Activated CD4-positive, alpha-beta T cell treated with anti-CD3 and anti-CD28 coated beads, Interleukin-2, amount 50 U/mL, for 24 hours (primary cell): Measurements from ENCODE around the gene RIMS4.
A peak's percentile ranks its signal among the peaks of the same experiment; 100 is the strongest.

Experiments
- DNase-seq, 2 donors: peaks; one replicate each; pipeline ENCODE4 v3.0.0-alpha.2; 2020; ENCODE audit warnings: low read depth in 1 of 2, low spot score in 1 of 2

The RIMS4 gene

DNA sequence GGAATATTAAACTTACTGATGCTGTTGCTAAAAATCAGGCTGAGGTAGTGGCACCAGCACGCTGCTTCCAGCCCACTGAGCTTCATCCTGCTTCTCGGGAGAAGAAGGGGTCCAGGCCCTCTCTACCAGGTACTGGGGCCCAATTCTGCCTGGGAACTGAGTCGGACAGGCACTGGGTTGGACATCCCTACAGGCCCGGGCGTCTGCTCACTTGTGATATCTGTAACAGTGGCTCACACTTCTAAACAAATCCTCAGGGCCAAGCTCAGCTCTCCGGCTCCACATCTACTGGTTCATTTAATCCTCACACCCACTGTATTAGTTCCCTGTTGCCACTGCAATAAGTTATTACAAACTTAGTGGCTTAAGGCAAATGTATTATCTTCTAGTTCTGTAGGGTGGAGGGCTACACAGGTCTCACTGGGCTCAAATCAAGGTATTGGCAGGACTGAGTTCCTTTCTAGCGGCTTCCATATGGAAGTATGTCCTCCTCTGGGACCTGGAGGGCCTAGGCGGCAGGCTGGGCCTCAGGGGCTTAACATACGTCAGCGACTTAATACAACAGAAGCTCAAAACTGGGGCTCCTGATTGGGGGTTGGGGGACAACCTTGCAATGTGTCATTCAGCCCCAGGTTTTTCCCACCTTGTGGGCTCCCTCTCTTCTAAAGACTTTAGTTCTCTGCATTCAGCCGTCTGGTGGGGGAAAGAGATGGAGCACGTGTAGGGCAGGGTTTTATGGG is 66.3 kb downstream of the RIMS4 start:
- no peak for DNase-seq

DNA sequence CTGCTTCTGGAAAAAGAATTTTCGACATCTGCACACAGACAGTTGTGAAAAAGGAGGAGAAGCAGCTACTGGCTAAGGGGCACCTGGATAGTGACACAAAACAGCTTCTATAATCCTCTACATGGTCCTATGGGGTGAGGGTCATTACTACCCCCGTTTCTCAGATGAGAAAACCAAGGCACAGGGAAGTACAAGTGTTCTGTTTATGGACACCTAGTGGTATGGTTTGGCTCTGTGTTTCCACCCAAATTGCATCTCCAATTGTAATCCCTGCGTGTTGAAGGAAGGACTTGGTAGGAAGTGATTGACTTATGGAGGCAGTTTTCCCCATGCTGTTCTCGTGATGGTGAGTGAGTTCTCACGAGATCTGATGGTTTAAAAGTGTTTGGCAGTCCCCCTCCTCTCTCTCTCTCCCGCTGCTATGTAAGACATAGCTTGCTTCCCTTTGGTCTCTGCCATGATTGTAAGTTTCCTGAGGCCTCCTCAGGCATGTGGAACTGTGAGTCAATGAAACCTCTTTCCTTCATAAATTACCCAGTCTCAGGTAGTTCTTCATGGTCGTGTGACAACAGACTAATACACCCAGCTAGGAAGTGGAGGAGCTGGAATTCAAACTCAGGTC is 67.2 kb downstream of the RIMS4 start:
- DNase-seq = no peak

DNA sequence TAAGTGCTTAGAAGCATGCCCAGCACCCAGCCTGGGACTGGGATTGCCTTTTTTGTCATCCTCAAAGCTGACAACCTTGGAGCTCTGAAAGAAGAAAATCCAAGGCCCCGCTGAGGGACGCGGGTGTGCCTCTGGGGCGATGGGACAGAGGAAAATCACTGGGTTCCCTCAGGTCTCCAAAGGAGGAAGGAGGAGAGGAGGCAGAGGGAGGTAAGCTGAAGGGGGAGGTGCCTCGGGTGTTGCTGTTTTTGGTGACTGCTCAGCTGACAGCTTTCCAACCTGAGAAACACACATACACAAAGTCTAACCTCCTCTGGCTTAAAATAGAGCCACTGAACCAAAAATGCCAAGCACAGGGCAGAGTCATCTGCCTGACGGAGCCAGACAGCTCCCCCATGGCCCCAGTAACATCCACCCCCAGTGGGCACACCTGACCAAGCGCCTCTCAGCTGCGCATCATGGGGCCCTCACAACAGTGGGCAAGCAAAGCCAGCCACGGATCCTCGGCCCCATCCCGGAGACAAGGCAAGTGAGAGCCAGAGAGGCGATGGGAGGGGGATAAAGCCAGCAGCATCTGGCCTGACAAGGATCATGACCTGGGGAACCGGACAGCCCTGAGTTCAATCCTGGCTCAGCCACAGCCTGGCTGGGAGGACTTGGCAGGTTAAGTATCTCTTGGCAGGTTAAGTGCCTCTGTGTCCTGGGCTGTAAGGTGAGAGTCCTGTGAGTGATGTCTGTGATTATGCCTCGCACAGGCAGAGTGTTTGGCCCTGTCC is 67.9 kb downstream of the RIMS4 start:
- DNase-seq = no peak

DNA sequence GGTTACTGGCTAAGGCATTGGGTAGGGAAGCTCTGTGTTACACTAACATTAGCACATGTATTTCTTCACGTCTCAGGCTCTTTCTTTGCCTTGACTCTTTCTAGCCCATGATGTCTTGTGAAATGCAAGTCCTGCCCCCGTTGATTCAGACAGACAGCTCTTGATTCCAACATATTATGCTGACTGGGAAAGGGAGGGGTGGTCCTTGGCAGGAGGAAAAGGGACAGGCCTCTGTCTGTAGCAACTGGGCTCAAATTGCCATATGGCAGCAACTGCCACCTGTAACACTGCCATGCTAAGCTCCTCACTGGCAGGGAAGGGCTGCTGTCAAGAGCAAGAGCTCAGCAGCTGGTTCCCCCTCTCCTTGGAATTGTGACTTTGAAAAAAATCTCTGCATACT is 70.4 kb downstream of the RIMS4 start:
- DNase-seq = no peak

DNA sequence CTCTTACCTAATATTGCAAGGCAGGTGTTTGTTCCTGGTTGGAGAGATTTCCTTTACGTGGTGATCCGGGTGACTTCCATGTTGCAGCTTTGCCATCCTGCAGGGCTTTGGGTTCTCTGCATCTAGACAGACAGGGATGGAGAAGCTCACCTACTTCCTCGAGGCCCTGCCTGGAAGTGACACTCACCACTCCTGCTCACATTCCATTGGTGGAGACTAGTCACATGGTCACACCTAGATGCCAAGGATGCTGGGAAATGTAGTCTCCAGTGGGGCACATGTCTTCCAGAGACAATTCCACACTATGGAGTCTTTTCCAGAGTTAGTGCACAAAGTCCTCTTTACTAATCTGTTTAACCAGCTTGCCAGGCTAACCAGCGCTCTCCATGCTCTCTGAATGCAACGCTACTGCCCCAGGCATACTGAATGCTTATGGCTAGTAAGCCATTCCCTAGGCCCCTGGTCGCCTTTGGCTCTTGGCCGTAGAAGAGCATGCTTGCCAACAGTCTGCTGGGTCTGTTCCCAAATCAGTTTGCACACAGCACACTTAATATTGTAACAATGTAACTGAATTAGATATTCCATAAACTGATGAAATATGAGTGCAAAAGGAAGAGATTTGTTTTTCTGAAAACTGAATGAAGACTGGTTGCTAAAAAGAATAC is 71.4 kb downstream of the RIMS4 start:
- DNase-seq = no peak

DNA sequence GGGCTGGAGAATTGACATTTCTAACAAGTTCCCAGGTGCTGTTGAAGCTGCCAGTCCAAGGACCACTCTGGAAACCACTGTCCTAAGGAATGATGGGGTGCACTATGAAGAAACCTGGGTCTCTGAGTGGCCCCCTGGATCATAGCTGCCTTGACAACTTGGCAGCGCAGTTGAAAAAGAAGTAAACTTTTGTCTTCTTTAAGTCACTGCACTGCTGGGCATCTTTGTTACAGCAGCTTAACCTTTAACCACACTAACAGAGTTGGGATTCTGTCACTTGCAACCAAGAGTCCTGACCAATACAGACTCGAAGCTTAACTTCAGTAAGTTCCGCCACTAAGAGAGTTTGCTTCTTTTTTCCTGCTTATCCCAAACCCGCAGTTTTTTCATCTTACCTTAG is 73.2 kb downstream of the RIMS4 start:
- no peak for DNase-seq

DNA sequence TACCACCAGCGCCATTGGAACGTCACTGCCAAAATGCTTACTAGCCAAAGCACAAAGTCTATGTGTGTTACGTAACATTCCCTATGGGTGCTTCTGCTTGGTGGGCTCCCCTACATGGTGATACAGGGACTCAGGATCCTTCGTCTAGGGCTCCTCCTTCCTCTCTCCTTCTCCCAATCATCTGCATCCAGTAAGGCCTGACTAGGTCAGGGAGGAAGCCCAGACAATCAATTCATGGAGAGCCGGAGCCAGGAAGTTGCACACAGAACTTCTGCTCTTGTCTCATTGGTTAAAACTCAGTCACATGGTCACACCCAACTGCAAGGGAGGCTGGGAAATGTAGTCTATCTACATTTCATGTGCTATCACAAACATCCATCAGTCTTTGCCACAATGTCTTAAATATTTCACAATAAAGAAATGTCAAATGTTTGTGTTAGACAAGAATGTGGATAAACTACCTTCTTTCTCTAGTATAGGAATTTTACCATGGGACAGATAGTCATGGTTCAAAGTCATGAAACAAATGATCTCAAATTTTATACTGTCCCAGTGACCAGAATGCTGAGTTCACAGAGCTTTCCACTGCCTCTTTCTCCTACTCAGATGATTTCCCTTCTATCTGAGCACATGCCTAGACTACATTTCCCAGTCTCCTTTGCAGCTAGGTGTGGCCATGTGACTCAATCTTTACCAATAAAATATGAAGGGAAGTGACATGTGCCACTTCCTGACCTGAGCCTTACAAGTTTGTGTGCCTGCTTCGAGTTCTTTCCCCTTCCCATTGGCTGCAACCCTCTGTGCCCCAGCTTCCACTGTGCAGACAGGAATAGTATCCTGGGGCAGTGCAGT is 74.0 kb downstream of the RIMS4 start:
- DNase-seq = no peak

DNA sequence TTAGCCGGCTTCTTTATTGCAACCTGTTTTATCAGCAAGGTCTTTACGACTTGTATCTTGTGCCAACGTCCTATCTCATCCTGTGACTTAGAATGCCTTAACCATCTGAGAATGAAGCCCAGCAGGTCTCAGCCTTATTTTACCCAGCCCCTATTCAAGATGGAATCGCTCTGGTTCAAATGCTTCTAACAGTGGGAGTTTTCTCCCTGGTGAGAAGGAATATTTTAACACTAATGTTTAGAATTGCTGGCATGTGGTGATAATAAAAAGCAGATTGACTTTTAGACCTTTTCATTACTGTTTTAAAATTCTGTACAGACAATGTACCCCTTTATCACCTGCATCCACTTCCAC is 74.6 kb downstream of the RIMS4 start:
- no peak for DNase-seq

DNA sequence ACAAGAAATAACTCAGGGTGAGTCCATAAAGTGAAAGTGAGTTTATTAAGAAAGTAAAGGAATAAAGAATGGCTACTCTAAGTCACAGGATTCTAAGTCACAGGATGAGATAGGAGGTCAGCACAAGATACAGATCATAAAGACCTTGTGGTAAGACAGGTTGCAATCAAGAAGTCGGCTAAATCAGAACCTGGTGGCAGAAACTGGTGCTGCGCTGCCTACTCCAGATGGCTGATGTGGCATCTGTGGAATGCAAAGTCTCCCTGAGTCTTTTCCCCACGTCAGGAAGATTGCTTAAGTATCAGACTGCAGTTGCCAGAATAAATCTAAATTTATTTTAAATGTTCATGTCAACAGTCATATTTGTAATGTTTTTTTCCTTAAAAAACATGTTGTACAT is 75.4 kb downstream of the RIMS4 start:
- no peak for DNase-seq

DNA sequence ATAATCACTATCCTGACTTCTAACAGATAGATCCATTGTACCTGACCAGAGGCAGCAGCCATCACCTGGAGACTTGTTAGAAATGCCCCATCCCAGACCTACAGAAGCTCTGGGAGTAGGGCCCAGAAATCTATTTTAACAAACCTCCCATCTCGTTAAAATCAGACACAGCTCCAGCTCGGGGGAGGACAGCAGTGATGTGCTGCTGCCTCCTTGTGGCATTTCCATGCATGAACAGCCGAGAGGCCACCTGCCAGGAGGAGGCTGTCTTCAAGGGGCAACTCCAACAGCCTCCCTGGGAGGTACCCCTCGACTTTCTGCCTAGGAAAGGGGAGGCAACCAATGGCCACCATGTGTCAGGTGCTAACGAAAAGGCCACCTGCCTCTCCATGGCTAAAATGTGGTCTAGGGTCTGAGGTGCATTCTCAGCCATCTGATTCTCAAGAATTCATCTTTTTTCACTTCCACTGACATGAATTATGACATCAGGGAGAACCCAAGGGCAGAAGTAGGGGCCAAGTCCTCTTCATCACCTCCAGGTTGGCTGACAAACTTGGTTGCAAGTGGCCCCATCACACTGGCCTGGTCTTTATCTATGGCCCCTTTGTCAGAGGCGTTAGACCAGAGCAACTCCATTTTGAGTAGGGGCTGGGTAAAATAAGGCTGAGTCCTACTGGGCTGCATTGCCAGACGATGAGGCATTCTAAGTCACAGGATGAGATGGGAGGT is 76.8 kb downstream of the RIMS4 start:
- DNase-seq = peak; percentile 9 to 44

DNA sequence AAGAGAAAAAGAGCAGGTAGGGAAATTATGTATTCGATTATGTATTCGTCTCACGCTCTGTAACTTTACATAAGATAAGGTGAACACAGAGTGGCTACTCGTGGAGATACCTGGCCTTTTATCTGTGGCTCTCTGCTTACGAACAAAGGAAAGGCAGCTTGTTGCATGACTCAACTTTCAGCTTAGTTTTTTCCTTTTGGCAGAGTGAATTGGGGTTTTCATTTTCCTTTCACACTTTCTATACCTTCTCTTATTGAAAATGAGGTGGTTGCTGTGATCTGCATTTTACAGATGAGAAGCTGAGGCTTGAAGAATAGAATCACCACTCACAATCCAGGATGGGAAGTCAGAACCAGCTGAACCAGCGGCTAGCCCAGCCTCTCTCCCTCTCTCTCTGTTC is 78.0 kb downstream of the RIMS4 start:
- no peak for DNase-seq

DNA sequence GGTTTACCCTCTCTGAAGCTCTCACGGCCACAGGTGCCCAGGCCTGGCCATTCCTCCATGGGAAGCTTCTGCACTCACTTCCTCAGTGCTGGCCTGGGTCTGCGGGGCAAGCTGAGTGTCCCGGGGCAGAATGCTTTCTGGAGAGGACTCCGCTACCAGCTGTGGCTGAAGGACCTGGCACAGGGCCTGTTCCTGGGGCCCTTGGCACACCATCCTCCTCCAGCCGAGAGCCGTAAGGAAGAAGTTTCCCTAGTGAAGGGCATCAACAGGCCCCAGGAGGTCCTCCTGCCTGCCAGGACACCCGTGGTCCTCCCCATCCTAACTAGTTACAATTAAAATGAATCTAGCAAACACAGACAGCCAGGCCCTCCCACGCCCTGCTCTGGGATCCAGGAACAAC is 78.7 kb downstream of the RIMS4 start:
- DNase-seq = no peak

DNA sequence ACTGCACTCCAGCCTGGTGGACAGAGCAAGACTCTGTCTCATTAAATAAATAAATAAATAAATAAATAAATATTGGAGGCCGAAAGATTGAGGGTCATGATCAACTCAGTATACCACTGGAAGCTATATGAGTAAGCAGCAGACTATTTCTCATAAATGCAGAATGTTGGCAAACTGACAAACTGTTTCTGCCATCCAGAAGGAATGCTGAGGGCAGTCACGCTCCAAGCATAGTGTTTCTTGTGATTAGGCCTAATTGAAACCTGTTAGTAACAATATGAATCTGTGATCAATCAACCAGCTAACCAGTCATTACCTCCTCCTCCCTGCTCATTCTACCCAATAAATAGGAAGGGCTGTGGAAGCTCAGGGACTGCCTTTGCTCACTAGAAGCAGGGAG is 79.9 kb downstream of the RIMS4 start:
- no peak for DNase-seq

DNA sequence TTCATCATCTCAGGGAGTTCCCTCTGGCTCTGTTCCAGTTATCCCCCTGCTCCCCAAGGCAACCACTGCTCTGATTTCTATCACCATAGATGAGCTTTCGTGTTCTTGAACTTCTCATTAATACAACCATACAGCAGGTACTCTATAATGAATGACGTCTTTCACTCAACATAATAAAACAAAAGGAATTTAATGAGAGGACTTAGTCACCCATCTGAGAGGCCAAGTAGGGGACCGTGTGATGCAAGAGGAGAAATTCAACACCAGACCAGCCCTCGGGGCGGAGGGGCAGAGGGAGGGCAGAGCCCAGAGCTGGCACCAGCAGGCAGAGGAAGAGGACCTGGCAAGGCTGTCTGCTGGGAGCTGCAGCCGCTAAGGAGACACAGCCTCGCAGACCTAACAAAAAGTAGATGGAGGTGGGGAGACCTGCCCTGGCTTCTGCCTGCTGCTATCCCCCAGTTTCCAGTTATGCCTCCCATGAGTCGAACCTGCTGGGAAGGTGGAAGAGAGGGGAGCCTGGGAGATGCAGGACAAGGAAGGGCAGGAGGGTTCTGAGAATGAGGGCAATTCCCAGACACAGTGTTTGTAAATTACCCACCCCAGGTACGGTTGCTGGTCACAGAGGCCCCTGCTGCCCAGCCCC is 81.4 kb downstream of the RIMS4 start:
- DNase-seq = no peak

DNA sequence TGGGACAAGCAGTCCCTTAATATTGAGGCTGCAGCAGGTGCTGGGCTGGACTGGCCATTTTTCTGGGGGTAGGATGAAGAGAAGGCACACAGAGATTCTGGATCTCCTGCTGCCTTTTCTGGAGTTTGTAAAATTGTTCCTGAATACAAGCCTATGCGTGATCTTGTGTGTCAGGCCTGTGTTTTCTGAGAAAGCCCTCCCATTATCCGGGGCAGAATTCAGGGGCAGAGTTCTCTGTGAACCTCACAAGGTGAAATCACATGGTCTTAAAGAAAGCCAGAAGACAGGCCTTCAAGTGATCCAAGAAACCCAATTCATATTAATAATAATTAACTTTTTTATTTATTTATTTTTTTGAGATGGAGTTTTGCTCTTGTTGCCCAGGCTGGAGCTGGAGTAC is 82.7 kb downstream of the RIMS4 start:
- no peak for DNase-seq

DNA sequence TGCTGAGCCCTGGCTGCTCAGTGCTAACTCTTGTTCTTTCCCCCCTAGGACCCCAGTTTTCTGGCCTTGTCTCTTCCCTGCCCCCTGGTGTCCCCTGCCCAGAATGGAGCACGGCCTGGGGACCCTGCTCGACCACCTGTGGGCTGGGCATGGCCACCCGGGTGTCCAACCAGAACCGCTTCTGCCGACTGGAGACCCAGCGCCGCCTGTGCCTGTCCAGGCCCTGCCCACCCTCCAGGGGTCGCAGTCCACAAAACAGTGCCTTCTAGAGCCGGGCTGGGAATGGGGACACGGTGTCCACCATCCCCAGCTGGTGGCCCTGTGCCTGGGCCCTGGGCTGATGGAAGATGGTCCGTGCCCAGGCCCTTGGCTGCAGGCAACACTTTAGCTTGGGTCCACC is 83.3 kb downstream of the RIMS4 start:
- DNase-seq = no peak

DNA sequence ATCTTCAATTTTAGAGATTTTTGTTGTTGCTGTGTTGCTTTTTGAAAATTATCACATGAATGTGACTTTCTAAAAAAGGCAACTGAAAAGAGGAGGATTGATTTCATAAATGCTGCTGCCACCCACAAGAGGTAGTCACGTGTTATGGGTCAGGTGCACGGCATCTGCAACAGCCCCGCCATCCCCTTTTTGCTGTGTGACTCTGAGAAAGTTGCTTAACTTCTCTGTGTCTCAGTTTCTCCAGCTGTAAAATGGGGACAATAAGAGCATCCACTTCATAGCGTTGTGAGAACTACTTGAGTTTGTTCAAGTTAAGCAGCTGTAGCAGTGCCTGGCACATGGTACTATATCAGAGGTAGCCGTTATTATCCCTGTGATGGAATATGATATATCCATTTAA is 84.5 kb downstream of the RIMS4 start:
- no peak for DNase-seq

DNA sequence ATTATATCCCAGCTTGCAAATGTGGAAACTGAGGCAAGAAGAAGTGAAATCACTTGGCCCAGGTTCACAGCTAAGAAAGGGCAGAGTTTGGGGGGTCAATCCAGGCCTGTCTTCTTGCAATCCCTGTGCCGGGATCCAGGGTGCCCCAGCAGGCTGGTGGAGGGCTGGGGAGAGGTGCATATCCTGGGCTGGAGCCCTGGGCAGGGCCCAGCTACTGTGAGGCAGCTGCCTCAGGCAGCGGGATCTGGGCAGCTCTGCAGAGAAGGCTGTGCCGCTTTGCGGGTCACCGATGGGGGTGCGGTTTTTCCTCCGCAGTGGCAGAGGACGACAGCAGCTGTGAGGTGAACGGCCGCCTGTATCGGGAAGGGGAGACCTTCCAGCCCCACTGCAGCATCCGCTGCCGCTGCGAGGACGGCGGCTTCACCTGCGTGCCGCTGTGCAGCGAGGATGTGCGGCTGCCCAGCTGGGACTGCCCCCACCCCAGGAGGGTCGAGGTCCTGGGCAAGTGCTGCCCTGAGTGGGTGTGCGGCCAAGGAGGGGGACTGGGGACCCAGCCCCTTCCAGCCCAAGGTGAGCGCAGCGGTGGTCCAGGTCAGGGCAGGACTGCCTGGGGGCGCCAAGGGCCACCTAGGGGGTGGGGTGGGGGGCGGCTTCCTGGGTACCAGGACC is 85.8 kb downstream of the RIMS4 start:
- DNase-seq = no peak

DNA sequence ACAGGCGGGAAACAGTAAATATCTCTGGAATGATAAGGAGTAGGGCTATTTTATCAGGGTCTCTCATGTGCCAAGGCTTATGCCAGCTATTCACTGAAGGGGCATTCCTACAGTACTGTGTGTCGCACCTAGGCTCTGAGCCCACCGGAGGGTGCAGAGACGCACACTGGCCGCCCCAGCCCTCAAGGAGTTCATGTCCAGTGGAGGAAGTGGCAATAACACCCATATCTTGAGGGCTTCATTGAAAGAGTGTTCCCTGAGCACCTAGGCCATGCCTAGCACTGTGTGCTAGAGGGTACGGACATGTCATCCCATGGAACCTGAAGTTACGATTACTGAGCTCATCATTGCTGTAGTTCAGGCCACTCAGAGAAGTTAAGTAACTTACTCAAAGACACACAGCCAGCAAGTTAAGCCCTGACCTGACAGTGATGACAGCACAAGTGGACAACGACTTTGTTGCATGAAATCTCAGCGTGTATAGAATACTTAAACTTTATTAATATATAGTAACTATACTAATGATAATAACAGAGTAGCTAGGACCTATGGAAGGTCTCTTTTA is 86.5 kb downstream of the RIMS4 start:
- DNase-seq = no peak
